HUES64 (cell line): ENCODE results near the gene PTPRD.

Source experiments
- H3K27ac ChIP-seq: 2 replicates; pipeline ENCODE4 v1.7.0; 2013; ENCODE audit warnings: low read depth, low read length, inconsistent platforms
- H3K27me3 ChIP-seq: 2 replicates; pipeline ENCODE4 v1.6.1; 2013; ENCODE audit warnings: mild to moderate bottlenecking, low read length; ENCODE audit not compliant: insufficient read depth
- H3K36me3 ChIP-seq: 2 replicates; pipeline ENCODE4 v1.6.1; 2013; ENCODE audit warnings: mild to moderate bottlenecking, low read length; ENCODE audit not compliant: insufficient read depth
- H3K4me1 ChIP-seq: 2 replicates; pipeline ENCODE4 v1.6.1; 2013; ENCODE audit warnings: mild to moderate bottlenecking, low read length, moderate library complexity; ENCODE audit not compliant: insufficient read depth
- H3K4me3 ChIP-seq: 2 replicates; pipeline ENCODE4 v1.5.1; 2013; ENCODE audit warnings: mild to moderate bottlenecking, low read length, moderate library complexity
- H3K9ac ChIP-seq: 2 replicates; pipeline ENCODE4 v1.6.1; 2013; ENCODE audit warnings: mild to moderate bottlenecking, low read depth, low read length
- H3K9me3 ChIP-seq: 2 replicates; pipeline ENCODE4 v1.6.1; 2013; ENCODE audit warnings: low read depth, low read length; ENCODE audit not compliant: insufficient read depth
- WGBS: fragments of 150-250, 120-280 bp; methylation state at CpG from one replicate; pipeline ENCODE4 v1.1.7; 2013; ENCODE audit warnings: missing lambda C conversion rate; 5-methylcytosine and 5-hydroxymethylcytosine counted together

The PTPRD gene

GRCh38 chr9:9556865-9557803 lies 1055.7 kb downstream of the PTPRD start:
- Histone ChIP-seq H3K36me3 (no peaks in the 10 kb centered on the region), H3K27me3 (no peaks in the 10 kb centered on the region), H3K4me1 (peaks cover 27% of the 10 kb centered on the region), H3K9ac (peak overlapping the region; percentile 59), H3K4me3 (peak overlapping the region; percentile 38), H3K9me3 (no peaks in the 10 kb centered on the region), H3K27ac (peak overlapping the region; percentile 98)
- WGBS, result 31% methylated on average over 3 of the region's 4 CpGs

DNA sequence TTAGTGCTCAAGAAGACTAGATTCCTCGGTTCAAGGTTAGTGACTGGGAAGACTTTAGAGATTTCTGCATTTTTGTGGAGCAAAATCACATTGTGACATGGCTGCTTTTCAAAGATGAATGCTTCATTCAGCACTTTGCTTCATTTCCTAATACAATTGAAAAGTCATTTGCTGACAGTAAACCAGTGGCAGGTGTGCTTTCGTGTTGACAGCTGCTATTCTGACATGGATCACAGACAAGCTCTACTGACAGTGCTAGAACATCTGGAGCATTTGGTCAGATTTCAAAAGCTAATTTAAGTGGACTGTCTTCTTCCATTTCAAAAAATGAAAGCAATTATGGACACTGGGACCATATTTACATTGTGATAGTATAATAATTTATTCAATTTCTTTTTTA lies 1060.1 kb downstream of the PTPRD start:
- H3K27ac ChIP-seq, result no peak overlapping the region
- peaks cover 19% of the 10 kb centered on the region for H3K4me1 ChIP-seq
- H3K36me3 ChIP-seq, result no peaks in the 10 kb centered on the region
- H3K4me3 ChIP-seq, result no peak overlapping the region
- WGBS, result 90% methylated on average over 2 of the region's 2 CpGs
- H3K27me3 ChIP-seq, result no peaks in the 10 kb centered on the region
- no peaks in the 10 kb centered on the region for H3K9me3 ChIP-seq
- no peak overlapping the region for H3K9ac ChIP-seq

- Histone ChIP-seq H3K36me3 (no peaks in the 10 kb centered on the region), H3K27ac (no peak overlapping the region), H3K27me3 (no peaks in the 10 kb centered on the region), H3K9me3 (no peaks in the 10 kb centered on the region), H3K9ac (no peak overlapping the region), H3K4me1 (peaks cover 23% of the 10 kb centered on the region), H3K4me3 (no peak overlapping the region)
Measured at GRCh38 chr9:9538766-9539165, 1074.0 kb downstream of the PTPRD start.

DNA sequence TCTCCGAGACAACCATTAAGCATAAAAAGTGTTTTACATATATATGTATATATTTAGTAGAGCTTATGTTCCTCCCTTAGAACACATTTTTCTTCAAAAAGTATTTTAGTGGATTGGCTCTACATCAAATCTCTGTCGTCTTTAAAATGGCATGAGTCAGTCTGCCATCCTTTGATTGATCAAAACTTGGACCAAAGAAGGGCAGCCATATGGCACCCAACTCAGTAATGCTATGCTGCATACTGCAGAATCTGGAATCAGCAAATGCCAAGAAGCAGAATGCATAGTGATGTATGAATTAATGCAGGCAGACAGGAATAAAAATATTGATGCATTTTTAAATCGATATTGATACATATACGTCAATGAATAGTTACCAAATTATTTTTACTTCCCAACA lies 1074.4 kb downstream of the PTPRD start:
- Histone ChIP-seq H3K9me3 (no peaks in the 10 kb centered on the region), H3K9ac (no peak overlapping the region), H3K4me1 (peaks cover 23% of the 10 kb centered on the region), H3K4me3 (no peak overlapping the region), H3K27ac (no peak overlapping the region), H3K36me3 (no peaks in the 10 kb centered on the region), H3K27me3 (no peaks in the 10 kb centered on the region)
- 93% methylated on average over 1 of the region's 4 CpGs for WGBS

- no peak overlapping the region for H3K27ac ChIP-seq
- H3K27me3 ChIP-seq, result no peaks in the 10 kb centered on the region
- WGBS, result 76% methylated on average over 9 of the region's 9 CpGs
Measured at GRCh38 chr9:9536523-9536922, 1076.3 kb downstream of the PTPRD start.

GRCh38 chr9:9523476-9524139 lies 1089.2 kb downstream of the PTPRD start:
- H3K9me3 ChIP-seq, result no peaks in the 10 kb centered on the region
- WGBS, result 91% methylated on average over 8 of the region's 8 CpGs
- H3K9ac ChIP-seq, result no peak overlapping the region
- no peaks in the 10 kb centered on the region for H3K27me3 ChIP-seq
- H3K27ac ChIP-seq, result no peak overlapping the region
- no peak overlapping the region for H3K4me3 ChIP-seq
- H3K36me3 ChIP-seq, result no peaks in the 10 kb centered on the region
- H3K4me1 ChIP-seq, result peaks cover 32% of the 10 kb centered on the region

More at GRCh38 chr9:9536523-9536922, 1076.3 kb downstream of the PTPRD start:
- Histone ChIP-seq H3K4me1 (peaks cover 23% of the 10 kb centered on the region), H3K36me3 (no peaks in the 10 kb centered on the region), H3K4me3 (no peak overlapping the region), H3K9me3 (no peaks in the 10 kb centered on the region), H3K9ac (no peak overlapping the region)

DNA sequence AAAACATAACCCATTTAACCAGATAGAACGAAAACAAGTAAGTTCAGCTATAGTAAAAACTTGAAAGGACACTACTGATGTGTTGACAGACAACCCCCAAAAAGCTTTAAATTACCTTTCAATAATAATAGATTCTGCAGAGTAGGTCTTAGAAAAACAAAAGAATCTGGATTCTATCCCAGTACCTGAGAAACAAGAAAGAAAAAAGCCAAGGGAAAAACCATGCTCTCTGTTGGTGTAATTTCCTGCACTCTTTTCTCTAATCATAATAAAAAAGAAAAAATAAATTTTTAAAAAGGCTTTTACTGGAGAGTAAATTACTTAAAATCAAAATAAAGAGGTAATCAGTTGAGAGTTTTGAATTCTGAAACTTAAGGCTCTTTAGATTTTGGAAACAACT lies 1090.4 kb downstream of the PTPRD start:
- Histone ChIP-seq H3K9me3 (no peaks in the 10 kb centered on the region), H3K4me3 (no peak overlapping the region; the same call in 1 of the 2 replicates), H3K36me3 (no peaks in the 10 kb centered on the region), H3K27ac (peak overlapping the region; percentile 71; the same call in 1 of the 2 replicates), H3K4me1 (peaks cover 32% of the 10 kb centered on the region), H3K27me3 (no peaks in the 10 kb centered on the region), H3K9ac (no peak overlapping the region)
- 33% methylated on average over 1 of the region's 1 CpG for WGBS

DNA sequence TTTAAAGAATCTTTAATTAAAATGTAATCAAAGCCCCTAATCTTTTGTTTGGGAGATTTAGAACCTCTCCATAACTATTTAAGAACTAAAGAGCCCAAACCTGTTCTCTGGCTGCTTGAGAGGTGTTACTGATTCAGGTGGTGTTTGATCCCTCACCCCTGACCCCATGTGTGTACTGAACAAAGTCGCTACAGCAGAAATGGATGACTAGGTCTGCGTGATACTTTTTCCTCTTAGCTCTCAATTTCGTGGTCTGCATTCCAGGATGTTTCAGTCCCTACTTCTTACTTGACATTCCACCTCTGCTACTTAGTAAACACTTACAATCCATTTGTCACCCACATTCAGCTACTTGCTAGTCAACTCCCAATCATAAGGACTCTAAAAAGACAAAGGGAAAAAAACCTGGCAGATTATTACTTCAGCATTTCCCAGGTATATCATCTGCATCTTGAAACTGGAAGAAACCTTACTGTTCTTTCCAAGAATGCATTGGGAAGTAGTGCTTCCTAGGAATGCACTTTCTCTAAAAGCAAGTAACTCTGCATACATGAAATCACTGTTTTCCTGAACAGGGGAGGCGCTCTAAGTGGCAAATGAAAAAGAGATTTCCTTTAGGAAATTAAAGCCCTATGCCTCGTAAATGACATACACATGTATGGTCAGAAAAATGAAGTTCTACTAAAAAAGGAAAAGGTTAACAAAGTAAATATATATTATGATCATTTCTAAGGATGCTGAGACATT lies 1091.6 kb downstream of the PTPRD start:
- Histone ChIP-seq H3K36me3 (no peaks in the 10 kb centered on the region), H3K9me3 (no peaks in the 10 kb centered on the region), H3K4me1 (peaks cover 32% of the 10 kb centered on the region), H3K27me3 (no peaks in the 10 kb centered on the region), H3K4me3 (no peak overlapping the region), H3K27ac (peak overlapping the region; percentile 26; the same call in 1 of the 2 replicates), H3K9ac (no peak overlapping the region)
- 66% methylated on average over 3 of the region's 5 CpGs for WGBS

GRCh38 chr9:9504869-9505268 lies 1107.9 kb downstream of the PTPRD start:
- no peaks in the 10 kb centered on the region for H3K4me1 ChIP-seq
- no peak overlapping the region for H3K27ac ChIP-seq
- H3K9me3 ChIP-seq, result no peaks in the 10 kb centered on the region; the same call in 1 of the 2 replicates
- no peak overlapping the region for H3K4me3 ChIP-seq
- H3K27me3 ChIP-seq, result no peaks in the 10 kb centered on the region
- H3K36me3 ChIP-seq, result no peaks in the 10 kb centered on the region
- 96% methylated on average over 1 of the region's 1 CpG for WGBS
- no peak overlapping the region for H3K9ac ChIP-seq

DNA sequence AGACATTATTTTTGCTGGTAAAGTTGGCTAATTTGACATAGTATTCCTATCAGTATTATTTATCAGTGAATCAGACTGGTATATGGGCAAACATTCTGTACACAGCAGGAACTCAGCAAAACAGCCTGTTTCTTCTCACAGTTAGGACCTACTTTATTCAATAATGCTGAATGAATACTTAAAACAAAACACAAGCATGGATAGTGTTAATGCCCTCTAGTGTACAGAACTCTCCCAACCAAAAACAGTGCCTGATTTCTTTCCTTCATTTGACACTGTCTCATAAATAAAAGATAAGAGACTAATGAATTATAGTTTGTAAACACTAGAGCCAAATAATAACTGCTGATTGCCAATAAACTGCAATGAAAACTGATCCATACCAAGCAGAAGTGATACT lies 1113.3 kb downstream of the PTPRD start:
- H3K27me3 ChIP-seq, result no peaks in the 10 kb centered on the region
- H3K9me3 ChIP-seq, result peaks cover 11% of the 10 kb centered on the region
- no peak overlapping the region for H3K9ac ChIP-seq
- no peaks in the 10 kb centered on the region for H3K4me1 ChIP-seq
- no peak overlapping the region for H3K27ac ChIP-seq
- no peak overlapping the region for H3K4me3 ChIP-seq
- no peaks in the 10 kb centered on the region for H3K36me3 ChIP-seq

DNA sequence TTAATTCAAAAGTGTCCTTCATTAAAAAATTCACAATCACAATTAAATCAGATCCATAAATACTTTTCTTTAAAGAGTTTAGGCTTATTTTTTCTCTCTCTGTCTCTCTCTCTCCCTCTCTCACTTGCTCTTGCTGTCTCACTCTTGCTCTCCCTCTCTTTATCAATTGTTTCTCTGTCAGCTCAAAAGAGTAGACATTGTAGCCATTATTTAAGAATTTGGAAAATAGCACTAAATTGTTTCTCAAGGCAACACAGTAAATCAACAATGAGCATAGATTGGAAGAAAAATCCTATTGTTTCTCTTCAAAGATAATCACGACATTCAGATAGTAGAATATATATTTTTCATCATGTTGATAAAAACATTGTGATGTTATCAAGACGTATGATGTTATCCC lies 1114.0 kb downstream of the PTPRD start:
- Histone ChIP-seq H3K4me1 (no peaks in the 10 kb centered on the region), H3K9me3 (peaks cover 16% of the 10 kb centered on the region), H3K9ac (no peak overlapping the region), H3K27me3 (no peaks in the 10 kb centered on the region), H3K36me3 (no peaks in the 10 kb centered on the region), H3K27ac (no peak overlapping the region), H3K4me3 (no peak overlapping the region)
- WGBS, result 100% methylated on average over 1 of the region's 2 CpGs
